Activated CD8-positive, alpha-beta T cell treated with anti-CD3 and anti-CD28 coated beads, Interleukin-2, amount 10 ng/mL, durations not matched to agents 7 days and 5 days (primary cell): ENCODE measurements around the gene ATP10B. TPM values are rescaled to one million over a fixed set of nuclear protein-coding genes. Genes with fewer than 3 reads are reported as not detected.

Experiments used
- ATAC-seq: fragments of 150-1000 bp; cut with Tn5 transposase; one replicate; pipeline ENCODE4 v1.10.0; 2021; ENCODE audit warnings: moderate library complexity
- CTCF ChIA-PET: fragments of 350-600 bp; sonication (Branson Sonifier 250); formaldehyde crosslinking; loops from one replicate; lab custom pipeline; 2021; ENCODE audit warnings: antibody characterized with exemption; lab: Charles Lee
- POLR2A ChIA-PET: fragments of 350-600 bp; sonication (Branson Sonifier 250); formaldehyde crosslinking; loops from one replicate; lab custom pipeline; 2021; ENCODE audit warnings: antibody characterized with exemption; lab: Charles Lee
- DNase-seq: peaks from one replicate; pipeline ENCODE4 v3.0.0-alpha.2; 2020
- H3K27ac Mint-ChIP-seq: one replicate; pipeline ENCODE4 v1.8.0; 2021; ENCODE audit warnings: mild to moderate bottlenecking, mixed read lengths
- H3K27me3 Mint-ChIP-seq: one replicate; pipeline ENCODE4 v1.8.0; 2021; ENCODE audit warnings: low read depth, mixed read lengths
- H3K36me3 Mint-ChIP-seq: one replicate; pipeline ENCODE4 v1.8.0; 2021; ENCODE audit warnings: low read depth, mixed read lengths
- H3K4me1 Mint-ChIP-seq: one replicate; pipeline ENCODE4 v1.8.0; 2021; ENCODE audit warnings: low read depth, mixed read lengths
- H3K4me3 Mint-ChIP-seq: one replicate; pipeline ENCODE4 v1.8.0; 2021; ENCODE audit warnings: mild to moderate bottlenecking, mixed read lengths
- H3K9me3 Mint-ChIP-seq: one replicate; pipeline ENCODE4 v1.8.0; 2022; ENCODE audit warnings: mixed read lengths; ENCODE audit not compliant: insufficient read depth
- total RNA-seq, 2 experiments: library from RNA; stranded (reverse); gene quantifications; one replicate each; pipeline ENCODE4 v1.2.3, GENCODE V29; 2021

Gene ATP10B
- total RNA-seq, 2 experiments from 2014 or later: not detected

GRCh38 chr5:160534125-160534524, 317.9 kb downstream of the ATP10B start:
- no peaks in the 10 kb centered on the region for H3K9me3 Mint-ChIP-seq

GRCh38 chr5:160525471-160526261, 326.3 kb downstream of the ATP10B start:
- Mint-ChIP-seq H3K4me3 (no peak overlapping the region), H3K9me3 (no peaks in the 10 kb centered on the region), H3K4me1 (peaks cover 4% of the 10 kb centered on the region), H3K36me3 (no peaks in the 10 kb centered on the region), H3K27ac (no peak overlapping the region), H3K27me3 (peaks cover 6% of the 10 kb centered on the region)
- ATAC-seq: no peak
- ChIA-PET CTCF (interaction anchor here (1.0 to 2.0 kb wide), 3 partner anchors 8 to 87 kb away, joined by 4 read pairs; no protein-coding TSS in a partner anchor), POLR2A (no interaction called here)
- DNase-seq: no peak

More at GRCh38 chr5:160534125-160534524, 317.9 kb downstream of the ATP10B start:
- POLR2A ChIA-PET: no interaction called here
- Mint-ChIP-seq H3K36me3 (no peaks in the 10 kb centered on the region), H3K27ac (no peak overlapping the region), H3K4me1 (no peaks in the 10 kb centered on the region), H3K4me3 (no peak overlapping the region), H3K27me3 (peaks cover 3% of the 10 kb centered on the region)
- DNase-seq (no peak), ATAC-seq (no peak)
- CTCF ChIA-PET: interaction anchor here (1.2 to 1.8 kb wide), 2 partner anchors 9 to 96 kb away, joined by 4 to 9 read pairs; no protein-coding TSS in a partner anchor

- CTCF ChIA-PET: interaction anchor here (2.0 kb wide), 1 partner anchor 9 kb away, joined by 4 read pairs; no protein-coding TSS in a partner anchor
- no peak for ATAC-seq
Measured at GRCh38 chr5:160524827-160525226, 327.2 kb downstream of the ATP10B start.

GRCh38 chr5:160523502-160524163, 328.4 kb downstream of the ATP10B start:
- H3K9me3 Mint-ChIP-seq: no peaks in the 10 kb centered on the region
- DNase-seq: no peak
- no peak for ATAC-seq
- H3K4me3 Mint-ChIP-seq: no peak overlapping the region
- H3K27ac Mint-ChIP-seq: no peak overlapping the region
- H3K36me3 Mint-ChIP-seq: no peaks in the 10 kb centered on the region
- CTCF ChIA-PET: no interaction called here
- POLR2A ChIA-PET: no interaction called here
- H3K27me3 Mint-ChIP-seq: peaks cover 3% of the 10 kb centered on the region
- peaks cover 4% of the 10 kb centered on the region for H3K4me1 Mint-ChIP-seq

More at GRCh38 chr5:160524827-160525226, 327.2 kb downstream of the ATP10B start:
- no peak for DNase-seq
- no peak overlapping the region for H3K27ac Mint-ChIP-seq
- POLR2A ChIA-PET: no interaction called here
- H3K36me3 Mint-ChIP-seq: no peaks in the 10 kb centered on the region
- peaks cover 6% of the 10 kb centered on the region for H3K27me3 Mint-ChIP-seq
- no peak overlapping the region for H3K4me3 Mint-ChIP-seq
- H3K9me3 Mint-ChIP-seq: no peaks in the 10 kb centered on the region
- peaks cover 4% of the 10 kb centered on the region for H3K4me1 Mint-ChIP-seq

- H3K27me3 Mint-ChIP-seq: no peaks in the 10 kb centered on the region
- no peaks in the 10 kb centered on the region for H3K9me3 Mint-ChIP-seq
- no peak overlapping the region for H3K4me3 Mint-ChIP-seq
- POLR2A ChIA-PET: interaction anchor here (0.6 kb wide), 1 partner anchor 137 kb away, joined by 4 read pairs; no protein-coding TSS in a partner anchor
- CTCF ChIA-PET: interaction anchor here (1.0 kb wide), 1 partner anchor 14 kb away, joined by 3 read pairs; no protein-coding TSS in a partner anchor
- H3K36me3 Mint-ChIP-seq: no peaks in the 10 kb centered on the region
- H3K4me1 Mint-ChIP-seq: peaks cover 4% of the 10 kb centered on the region
- ATAC-seq (no peak), DNase-seq (no peak)
- no peak overlapping the region for H3K27ac Mint-ChIP-seq
Measured at GRCh38 chr5:160521392-160521663, 330.7 kb downstream of the ATP10B start.

- DNase-seq: no peak
- no peaks in the 10 kb centered on the region for H3K27me3 Mint-ChIP-seq
- peaks cover 3% of the 10 kb centered on the region for H3K4me1 Mint-ChIP-seq
- H3K27ac Mint-ChIP-seq: no peak overlapping the region
- POLR2A ChIA-PET: interaction anchor here (0.6 kb wide), 1 partner anchor 138 kb away, joined by 4 read pairs; no protein-coding TSS in a partner anchor
- ATAC-seq: no peak
- H3K36me3 Mint-ChIP-seq: no peaks in the 10 kb centered on the region
- CTCF ChIA-PET: interaction anchor here (1.0 kb wide), 1 partner anchor 13 kb away, joined by 3 read pairs; no protein-coding TSS in a partner anchor
- H3K9me3 Mint-ChIP-seq: no peaks in the 10 kb centered on the region
- H3K4me3 Mint-ChIP-seq: no peak overlapping the region
Measured at GRCh38 chr5:160520609-160521391, 331.2 kb downstream of the ATP10B start.

- ATAC-seq (no peak), DNase-seq (no peak)
- Mint-ChIP-seq H3K36me3 (no peaks in the 10 kb centered on the region), H3K27ac (no peak overlapping the region), H3K9me3 (no peaks in the 10 kb centered on the region), H3K4me1 (no peaks in the 10 kb centered on the region), H3K4me3 (no peak overlapping the region), H3K27me3 (peaks cover 11% of the 10 kb centered on the region)
- ChIA-PET POLR2A (no interaction called here), CTCF (no interaction called here)
Measured at GRCh38 chr5:160516696-160517530, 335.1 kb downstream of the ATP10B start.

- Mint-ChIP-seq H3K4me3 (no peak overlapping the region), H3K4me1 (no peaks in the 10 kb centered on the region), H3K27me3 (peaks cover 11% of the 10 kb centered on the region), H3K9me3 (no peaks in the 10 kb centered on the region), H3K27ac (no peak overlapping the region), H3K36me3 (no peaks in the 10 kb centered on the region)
- no peak for ATAC-seq
- no peak for DNase-seq
- POLR2A ChIA-PET: no interaction called here
- CTCF ChIA-PET: no interaction called here
Measured at GRCh38 chr5:160514866-160515265, 337.1 kb downstream of the ATP10B start.

- Mint-ChIP-seq H3K27me3 (peaks cover 11% of the 10 kb centered on the region), H3K9me3 (no peaks in the 10 kb centered on the region), H3K27ac (no peak overlapping the region), H3K4me1 (peaks cover 2% of the 10 kb centered on the region), H3K36me3 (no peaks in the 10 kb centered on the region), H3K4me3 (no peak overlapping the region)
- DNase-seq: no peak
- CTCF ChIA-PET: no interaction called here
- no peak for ATAC-seq
- POLR2A ChIA-PET: no interaction called here
Measured at GRCh38 chr5:160514191-160514590, 337.8 kb downstream of the ATP10B start.

GRCh38 chr5:160513485-160513884, 338.5 kb downstream of the ATP10B start:
- ATAC-seq: no peak
- peaks cover 8% of the 10 kb centered on the region for H3K4me1 Mint-ChIP-seq
- H3K27ac Mint-ChIP-seq: no peak overlapping the region
- H3K36me3 Mint-ChIP-seq: no peaks in the 10 kb centered on the region
- DNase-seq: no peak
- ChIA-PET CTCF (interaction anchor here (1.7 kb wide), 1 partner anchor 74 kb away, joined by 7 read pairs; no protein-coding TSS in a partner anchor), POLR2A (no interaction called here)
- H3K9me3 Mint-ChIP-seq: no peaks in the 10 kb centered on the region
- H3K27me3 Mint-ChIP-seq: peaks cover 11% of the 10 kb centered on the region
- no peak overlapping the region for H3K4me3 Mint-ChIP-seq
